H1 (cell line): Measurements from ENCODE around the gene OSBPL5. TPM values are rescaled to one million over a fixed set of nuclear protein-coding genes. Genes with fewer than 3 reads are reported as not detected.
A peak's percentile ranks its signal among the peaks of the same experiment; 100 is the strongest.

Experiments
- CTCF ChIA-PET: fragments of 300-600 bp; sonication (Branson Sonifier 250); formaldehyde crosslinking; loops from one replicate; lab custom pipeline; 2021; ENCODE audit not compliant: partially characterized antibody; lab: Charles Lee
- POLR2A ChIA-PET: fragments of 300-600 bp; sonication (Branson Sonifier 250); formaldehyde crosslinking; loops from one replicate; lab custom pipeline; 2021; ENCODE audit warnings: inconsistent platforms; ENCODE audit not compliant: partially characterized antibody; lab: Charles Lee
- DNase-seq, 2 experiments: peaks; one replicate each; pipeline versions ENCODE4 v3.0.0 to v3.0.0-alpha.2; 2010 to 2022; ENCODE audit warnings: low spot score in 2 of 2, low read depth in 1 of 2, mixed read lengths in 1 of 2
- FAIRE-seq: peaks from 2 replicates; lab custom pipeline; 2011; peaks lifted over from hg19 to GRCh38; lab: Jason Lieb, UNC
- H2AFZ ChIP-seq: 2 replicates; pipeline ENCODE4 v1.8.1; 2012; ENCODE audit warnings: low read length, inconsistent platforms
- H2AK5ac ChIP-seq: 2 replicates; pipeline ENCODE4 v1.6.1; 2013; ENCODE audit warnings: low read depth, low read length
- H2BK120ac ChIP-seq: replicated peaks from 2 replicates; pipeline ENCODE3; 2013; ENCODE audit warnings: low read depth, low read length, inconsistent platforms
- H2BK12ac ChIP-seq: 2 replicates; pipeline ENCODE4 v1.6.1; 2013; ENCODE audit warnings: low read depth, low read length
- H2BK15ac ChIP-seq: 2 replicates; pipeline ENCODE4 v1.6.1; 2013; ENCODE audit warnings: low read length
- H2BK20ac ChIP-seq: 2 replicates; pipeline ENCODE4 v1.6.1; 2013; ENCODE audit warnings: low read length
- H2BK5ac ChIP-seq: 2 replicates; pipeline ENCODE4 v1.6.1; 2013; ENCODE audit warnings: low read depth, low read length
- H3K14ac ChIP-seq: 2 replicates; pipeline ENCODE4 v1.6.1; 2013; ENCODE audit warnings: inconsistent platforms; ENCODE audit not compliant: insufficient read length
- H3K18ac ChIP-seq: 2 replicates; pipeline ENCODE4 v1.6.1; 2013; ENCODE audit warnings: low read length; ENCODE audit errors: extremely low read depth
- H3K23ac ChIP-seq: 2 replicates; pipeline ENCODE4 v1.6.1; 2013; ENCODE audit warnings: inconsistent platforms; ENCODE audit not compliant: insufficient read length
- H3K23me2 ChIP-seq: 2 replicates; pipeline ENCODE4 v1.6.1; 2013; ENCODE audit warnings: low read depth, low read length
- H3K27ac ChIP-seq: 2 replicates; pipeline ENCODE4 v1.6.1; 2011; ENCODE audit warnings: low read depth, low read length, inconsistent platforms
- H3K27me3 ChIP-seq, 4 experiments: replicated peaks in 1 of 4; 1 replicate in 1 of 4; 2 replicates in 3 of 4; pipeline versions ENCODE4 v1.6.1 to v1.8.1; 2011 to 2013; ENCODE audit warnings: low read length in 3 of 4, mild to moderate bottlenecking in 3 of 4, inconsistent platforms in 2 of 4, mixed read lengths in 2 of 4, moderate library complexity in 1 of 4; ENCODE audit not compliant: control insufficient read depth in 3 of 4, insufficient read depth in 3 of 4; ENCODE audit errors: extremely low read depth in 1 of 4
- H3K36me3 ChIP-seq, 4 experiments: 2 replicates each; pipeline versions ENCODE4 v1.6.1 to v1.8.1; 2011 to 2013; ENCODE audit warnings: mild to moderate bottlenecking in 4 of 4, low read length in 3 of 4, moderate library complexity in 2 of 4, control low read depth in 1 of 4, inconsistent platforms in 1 of 4; ENCODE audit not compliant: insufficient read depth in 4 of 4, control insufficient read depth in 2 of 4
- H3K4ac ChIP-seq: replicated peaks from 2 replicates; pipeline ENCODE3; 2013; ENCODE audit warnings: low read length, low read depth, mixed read lengths, inconsistent platforms; ENCODE audit not compliant: insufficient read length
- H3K4me1 ChIP-seq, 4 experiments: replicated peaks in 1 of 4; 1 replicate in 1 of 4; 2 replicates in 3 of 4; pipeline versions ENCODE4 v1.6.1 to v1.8.1; 2011 to 2013; ENCODE audit warnings: low read length in 3 of 4, inconsistent platforms in 2 of 4, mixed read lengths in 1 of 4; ENCODE audit not compliant: insufficient read depth in 4 of 4, control insufficient read depth in 3 of 4
- H3K4me2 ChIP-seq, 2 experiments: 2 replicates each; pipeline versions ENCODE4 v1.6.1 to v1.8.1; 2011 to 2013; ENCODE audit warnings: low read depth in 2 of 2, low read length in 2 of 2, control low read depth in 1 of 2, inconsistent platforms in 1 of 2, mild to moderate bottlenecking in 1 of 2; ENCODE audit not compliant: insufficient read depth in 1 of 2
- H3K4me3 ChIP-seq, 4 experiments: fragments of 200-600, 300-600 bp in 1 of 4; sonication (generic), shearing (Covaris generic), sonication (Bioruptor Twin) in 1 of 4; 2 replicates each; pipeline versions ENCODE4 v1.5.1 to v1.8.1; 2011 to 2016; ENCODE audit warnings: low read length in 4 of 4, low read depth in 3 of 4, control low read depth in 2 of 4, inconsistent platforms in 2 of 4, mild to moderate bottlenecking in 2 of 4, mixed read lengths in 1 of 4, moderate library complexity in 1 of 4; ENCODE audit not compliant: insufficient read depth in 2 of 4; ENCODE audit errors: extremely low read depth in 1 of 4
- H3K56ac ChIP-seq: replicated peaks from 2 replicates; pipeline ENCODE3; 2013; ENCODE audit warnings: low read depth, mild to moderate bottlenecking, mixed read lengths, low read length, inconsistent platforms; ENCODE audit not compliant: insufficient read length
- H3K79me1 ChIP-seq: 2 replicates; pipeline ENCODE4 v1.6.1; 2013; ENCODE audit warnings: low read depth, low read length, control low read depth
- H3K79me2 ChIP-seq, 2 experiments: 2 replicates each; pipeline versions ENCODE4 v1.6.1 to v1.8.1; 2012 to 2013; ENCODE audit warnings: low read length in 2 of 2, mild to moderate bottlenecking in 2 of 2, inconsistent platforms in 1 of 2; ENCODE audit not compliant: insufficient read depth in 2 of 2, control insufficient read depth in 1 of 2
- H3K9ac ChIP-seq, 4 experiments: replicated peaks in 1 of 4; 1 replicate in 1 of 4; 2 replicates in 3 of 4; pipeline versions ENCODE4 v1.6.1 to v1.8.1; 2011 to 2013; ENCODE audit warnings: low read depth in 3 of 4, low read length in 3 of 4, control low read depth in 2 of 4, mild to moderate bottlenecking in 2 of 4, moderate library complexity in 2 of 4, inconsistent platforms in 1 of 4; ENCODE audit errors: extremely low read depth in 1 of 4
- H3K9me3 ChIP-seq, 2 experiments: 2 replicates each; pipeline versions ENCODE4 v1.6.1 to v1.8.1; 2012 to 2013; ENCODE audit warnings: mild to moderate bottlenecking in 2 of 2, moderate library complexity in 2 of 2, control low read depth in 1 of 2, inconsistent platforms in 1 of 2, low read depth in 1 of 2, low read length in 1 of 2, mixed read lengths in 1 of 2; ENCODE audit not compliant: insufficient read depth in 2 of 2
- H4K20me1 ChIP-seq, 2 experiments: replicated peaks in 1 of 2; 2 replicates each; pipeline versions ENCODE3 to v1.8.1; 2011 to 2013; ENCODE audit warnings: inconsistent platforms in 2 of 2, low read length in 2 of 2, mild to moderate bottlenecking in 1 of 2; ENCODE audit not compliant: insufficient read depth in 2 of 2, control insufficient read depth in 1 of 2
- H4K5ac ChIP-seq: 2 replicates; pipeline ENCODE4 v1.6.1; 2013; ENCODE audit warnings: low read length, low read depth, mixed read lengths, inconsistent platforms; ENCODE audit not compliant: insufficient read length
- H4K8ac ChIP-seq: 2 replicates; pipeline ENCODE4 v1.8.0; 2013; ENCODE audit warnings: mild to moderate bottlenecking, moderate library complexity, low read length, inconsistent platforms; ENCODE audit not compliant: insufficient read depth; ENCODE audit errors: extremely low read depth
- H4K91ac ChIP-seq: replicated peaks from 2 replicates; pipeline ENCODE3; 2013; ENCODE audit warnings: low read length, mixed read lengths, inconsistent platforms; ENCODE audit not compliant: insufficient read length
- CBX5 ChIP-seq: fragments of 300-800, 300-1000 bp; sonication (generic); IDR thresholded peaks from 2 replicates; pipeline ENCODE4 v1.7.1; 2016; ENCODE audit warnings: antibody characterized with exemption, low read length, low read depth
- CREB1 ChIP-seq: IDR thresholded peaks from 2 replicates; pipeline ENCODE4 v1.6.1; 2012; ENCODE audit warnings: inconsistent platforms
- HDAC6 ChIP-seq: IDR thresholded peaks from one replicate; pipeline ENCODE4 v1.7.1; 2012; ENCODE audit warnings: low read depth, mild to moderate bottlenecking, inconsistent platforms, low read length, moderate library complexity
- KDM1A ChIP-seq: fragments of 200-600, 300-600 bp; sonication (generic); IDR thresholded peaks from 2 replicates; pipeline ENCODE4 v1.7.1; 2016; ENCODE audit warnings: mild to moderate bottlenecking, low read length, borderline replicate concordance
- RFX5 ChIP-seq: IDR thresholded peaks from 2 replicates; pipeline ENCODE4 v1.6.1; 2011; ENCODE audit warnings: low read depth, low read length, improper control_type of control experiment, borderline replicate concordance
- WGBS, 2 experiments: shearing (Covaris generic) in 1 of 2; methylation state at CpG; one replicate each; pipeline versions ENCODE4 v1.1.6 to v1.1.7; 2013 to 2015; ENCODE audit warnings: low lambda C conversion rate in 2 of 2, mixed read lengths in 2 of 2, inconsistent platforms in 1 of 2, low coverage in 1 of 2, missing lambda C conversion rate in 1 of 2; ENCODE audit not compliant: insufficient replicate concordance in 2 of 2, insufficient coverage in 1 of 2, insufficient read length in 1 of 2; ENCODE audit errors: extremely low coverage in 1 of 2, missing lambda C conversion rate in 1 of 2; 5-methylcytosine and 5-hydroxymethylcytosine counted together
- polyA plus RNA-seq, 7 experiments: library from polyadenylated mRNA; depleted of rRNA in 3 of 7; stranded (reverse) in 5 of 7; unstranded in 2 of 7; fragments of >200 nt in 5 of 7; fragments of 200-250 nt in 2 of 7; gene quantifications; 1 replicate in 5 of 7; 2 replicates in 1 of 7; 4 replicates in 1 of 7; pipeline versions ENCODE4 v1.2.1 to v1.2.3, GENCODE V29; 2011 to 2013; ENCODE audit warnings: missing spikeins in 2 of 7, mixed read lengths in 2 of 7
- total RNA-seq: library from RNA; stranded (reverse); fragmentation: NEBNext Ultra II Directional; extraction: Animal tissue kit (Norgen Biotek cat#: 25700); gene quantifications from 2 replicates; pipeline ENCODE4 v1.2.1, GENCODE V29; 2021

OSBPL5 gene
- total and polyA plus RNA-seq, 2 of the 8 experiments (the other 6 are each of a cell fraction or from before 2014, with no cell fraction given), result 3.4 to 9.9 TPM

- Histone ChIP-seq H2BK20ac (no peak overlapping the region), H4K5ac (no peak overlapping the region), H3K14ac (no peak overlapping the region), H2AK5ac (no peak overlapping the region), H3K4ac (no peak overlapping the region), H3K4me3 (no peak overlapping the region), H3K79me1 (peaks cover 6% of the 10 kb centered on the region), H3K36me3 (no peaks in the 10 kb centered on the region), H2BK15ac (0 out of 2 replicates have a peak overlapping the region, but pooled peaks have one; percentile 81), H3K4me2 (no peak overlapping the region), H3K23ac (no peak overlapping the region), H4K8ac (0 out of 2 replicates have a peak overlapping the region, but pooled peaks have one; percentile 36), H3K9ac (no peak overlapping the region), H4K20me1 (peaks cover 0 to 2% of the 10 kb centered on the region in 2 experiments), H3K23me2 (peaks cover 9% of the 10 kb centered on the region), H4K91ac (no peak overlapping the region), H3K79me2 (peaks cover 2 to 3% of the 10 kb centered on the region in 2 experiments; a peak in 2 of 4 replicates), H3K56ac (no peak overlapping the region), H2AFZ (no peak overlapping the region), H3K9me3 (no peaks in the 10 kb centered on the region), H3K18ac (no peak overlapping the region), H3K27ac (no peak overlapping the region), H2BK120ac (no peak overlapping the region), H3K4me1 (peaks cover 8 to 40% (median 33%) of the 10 kb centered on the region in 4 experiments), H2BK12ac (peak overlapping the region; percentile 75), H2BK5ac (no peak overlapping the region), H3K27me3 (peaks cover 0 to 4% (median 2%) of the 10 kb centered on the region in 4 experiments; a peak in 3 of 7 replicates)
- CTCF ChIA-PET, result interaction anchor here (0.7 to 1.4 kb wide), 4 partner anchors 11 to 98 kb away, joined by 3 to 4 read pairs (median 3); no protein-coding TSS in a partner anchor
- FAIRE-seq, result no peak
- no peak for DNase-seq
- TF ChIP-seq HDAC6 (no peak), KDM1A (peak; percentile 21; the same call in 1 of the 2 replicates), CREB1 (no peak), RFX5 (no peak), CBX5 (no peak)
- WGBS, 2 experiments, result 87% methylated on average over 31 of the region's 31 CpGs; no CpG with 5 or more reads in 1 of the 2 experiments
- POLR2A ChIA-PET, result interaction anchor here (0.9 kb wide), 1 partner anchor 133 kb away, joined by 4 read pairs; no protein-coding TSS in a partner anchor
Observed at GRCh38 chr11:3156661-3157311, 8.3 kb downstream of the OSBPL5 start.
